ENCODE measurements around the gene ANKRD18A.

Gene ANKRD18A

DNA sequence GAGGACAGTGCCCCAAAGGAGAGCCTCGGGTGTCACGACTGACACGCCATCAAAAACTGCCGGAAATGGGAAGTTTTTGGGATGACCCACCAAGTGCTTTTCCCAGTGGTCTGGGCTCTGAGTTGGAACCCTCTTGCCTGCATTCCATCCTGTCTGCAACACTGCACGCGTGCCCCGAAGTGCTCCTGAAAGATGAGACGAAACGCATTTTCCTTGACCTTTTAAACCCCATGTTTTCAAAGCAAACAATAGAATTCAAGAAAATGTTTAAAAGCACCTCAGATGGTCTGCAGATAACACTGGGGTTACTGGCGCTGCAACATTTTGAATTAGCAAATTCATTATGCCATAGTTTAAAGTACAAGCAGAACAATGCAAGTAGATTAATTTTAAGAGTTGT is 92.9 kb downstream of the ANKRD18A start:
- DNase-seq = no peak

DNA sequence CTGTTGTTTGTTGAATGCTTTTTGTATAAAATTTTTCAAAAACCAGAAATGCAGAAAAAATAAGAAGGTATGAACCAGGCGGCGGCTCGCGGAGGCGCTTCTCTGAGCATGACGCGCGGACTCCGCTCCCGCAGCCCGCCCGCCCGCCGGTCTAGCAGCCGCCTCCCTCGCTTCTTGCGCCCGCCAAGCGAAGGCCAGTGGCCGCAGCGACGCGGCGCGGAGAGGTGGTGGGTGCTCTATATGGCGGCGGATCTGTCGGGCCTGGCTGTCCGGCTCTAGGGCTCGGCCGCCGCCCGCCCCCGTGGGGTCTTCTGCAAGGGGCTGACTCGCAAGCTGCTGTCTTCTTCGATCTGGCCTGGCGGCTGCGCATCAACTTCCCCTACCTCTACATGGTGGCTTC is 93.8 kb downstream of the ANKRD18A start:
- DNase-seq = no peak

- no peak for DNase-seq
Observed at GRCh38 chr9:38523121-38523520, 97.3 kb downstream of the ANKRD18A start.

- DNase-seq = no peak
Observed at GRCh38 chr9:38521762-38522161, 98.6 kb downstream of the ANKRD18A start.
